HG03196 (cell line): Measurements from ENCODE around the gene INPP4B.

Experiments used
- ATAC-seq: cut with Tn5 transposase; IDR thresholded peaks from one replicate; pipeline ENCODE4 v1.9.1; 2021; ENCODE audit not compliant: unreplicated experiment

Gene INPP4B

DNA sequence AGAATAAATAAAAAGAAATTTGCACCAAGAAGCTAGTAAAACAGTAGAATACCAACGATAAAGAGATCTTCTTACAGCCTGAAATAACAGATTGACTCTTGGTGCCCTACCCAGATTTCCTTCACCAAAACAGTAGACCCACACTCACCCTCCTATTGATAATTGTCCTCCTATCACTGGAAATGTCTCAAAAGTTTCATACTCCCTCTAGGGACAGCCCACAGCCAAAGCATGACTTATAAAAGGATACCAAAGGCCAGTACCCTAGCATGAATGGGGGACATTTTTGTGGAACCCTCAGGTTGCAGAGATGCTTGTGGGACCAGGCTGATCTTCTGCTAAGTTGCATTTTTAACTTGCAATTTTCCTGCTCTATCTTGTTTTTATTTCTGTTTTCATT, 104.1 kb downstream of the INPP4B start:
- no peak for ATAC-seq

DNA sequence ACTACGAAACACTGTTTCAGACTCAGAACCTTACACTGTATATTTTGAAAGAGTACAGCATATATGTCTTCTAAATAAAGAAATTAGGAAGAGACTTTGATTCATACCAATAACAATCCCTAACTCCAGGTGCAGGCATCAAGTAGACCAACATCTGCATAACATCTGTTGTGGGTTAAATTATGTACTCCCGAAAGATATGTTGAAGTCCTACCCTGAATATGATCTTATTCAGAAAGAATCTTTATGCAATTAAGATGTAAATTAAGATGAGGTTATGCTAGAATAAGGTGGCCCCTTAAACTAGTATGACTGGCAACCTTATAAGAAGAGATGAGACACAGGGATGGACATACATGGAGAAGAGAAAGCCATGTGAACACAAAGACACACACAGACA, 117.9 kb downstream of the INPP4B start:
- no peak for ATAC-seq

GRCh38 chr4:142727149-142727548, 119.0 kb downstream of the INPP4B start:
- ATAC-seq, result no peak

GRCh38 chr4:142725886-142726285, 120.2 kb downstream of the INPP4B start:
- ATAC-seq, result no peak

- no peak for ATAC-seq
Measured at GRCh38 chr4:142721187-142721586, 124.9 kb downstream of the INPP4B start.

GRCh38 chr4:142719854-142720541, 126.1 kb downstream of the INPP4B start:
- no peak for ATAC-seq

- ATAC-seq, result no peak
Measured at GRCh38 chr4:142718981-142719380, 127.1 kb downstream of the INPP4B start.

GRCh38 chr4:142715727-142716126, 130.4 kb downstream of the INPP4B start:
- ATAC-seq, result no peak

DNA sequence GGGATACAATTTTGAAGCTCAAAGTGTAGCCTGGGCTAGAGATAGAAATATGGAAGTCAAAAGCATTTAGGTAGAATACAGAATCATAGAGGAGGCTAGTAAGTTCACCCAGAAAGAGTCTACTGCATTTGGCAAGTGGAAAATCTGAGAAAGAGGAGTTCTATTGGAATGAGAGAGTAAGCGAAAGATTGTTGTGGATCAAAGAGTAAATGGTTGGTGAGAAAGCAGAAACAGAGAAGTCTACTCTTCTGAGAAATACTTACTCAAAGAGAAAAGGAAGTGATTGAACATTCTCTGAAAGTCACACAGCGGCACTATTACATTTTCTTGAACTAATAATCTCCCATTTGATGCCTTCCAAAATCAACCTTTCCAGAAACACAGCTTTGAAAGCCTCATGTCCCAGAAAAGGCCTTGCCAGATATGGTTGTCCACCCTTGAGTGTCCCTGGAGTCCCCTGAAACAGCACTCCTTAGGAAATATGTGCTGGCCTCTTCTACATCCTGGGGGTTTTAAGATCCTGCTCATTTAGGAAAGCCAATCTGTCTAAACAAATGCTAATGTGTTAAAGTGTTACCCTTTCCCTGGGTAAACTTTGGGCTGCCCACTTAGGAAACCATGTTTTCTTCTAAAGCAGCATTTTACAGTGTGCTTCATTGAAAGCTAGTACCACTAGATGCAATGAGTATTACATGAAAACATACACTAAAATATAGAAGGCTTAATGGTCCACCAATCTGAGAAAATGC, 132.6 kb downstream of the INPP4B start:
- no peak for ATAC-seq

GRCh38 chr4:142708231-142708630, 137.9 kb downstream of the INPP4B start:
- no peak for ATAC-seq

DNA sequence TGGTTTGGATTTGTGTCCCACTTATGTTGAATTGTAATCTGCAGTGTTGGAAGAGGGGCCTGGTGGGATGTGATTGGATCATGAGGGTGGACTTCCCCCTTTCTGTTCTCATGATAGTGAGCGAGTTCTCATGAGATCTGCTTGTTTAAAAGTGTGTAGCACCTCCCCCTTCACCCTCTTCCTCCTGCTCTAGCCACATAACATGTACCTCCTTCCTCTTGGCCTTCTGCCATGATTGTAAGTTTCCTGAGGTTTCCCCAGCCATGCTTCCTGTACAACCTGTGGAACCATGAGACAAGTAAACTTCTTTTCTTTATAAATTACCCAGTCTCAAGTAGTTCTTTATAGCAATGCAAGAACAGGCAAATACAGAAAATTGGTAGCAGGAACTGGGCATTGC, 138.7 kb downstream of the INPP4B start:
- ATAC-seq, result no peak

DNA sequence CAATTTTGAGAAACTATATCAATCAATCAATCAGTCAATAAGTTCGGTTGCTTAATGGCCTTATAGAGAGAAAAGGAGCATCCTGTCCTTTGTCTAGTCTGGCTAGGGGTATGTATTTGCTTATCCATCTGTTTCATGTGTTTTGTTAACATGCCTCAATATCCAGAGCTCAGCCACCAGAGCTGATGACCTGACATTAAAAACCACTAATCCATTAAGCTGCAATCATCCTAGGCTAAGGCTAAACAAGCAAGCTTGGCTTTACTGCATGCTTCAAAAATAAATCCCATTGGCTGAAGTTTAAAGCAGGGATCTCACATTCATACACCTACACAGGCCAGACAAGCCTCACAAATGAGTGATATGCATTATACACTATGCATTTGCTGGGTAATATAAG, 139.7 kb downstream of the INPP4B start:
- no peak for ATAC-seq

GRCh38 chr4:142705820-142706219, 140.3 kb downstream of the INPP4B start:
- ATAC-seq, result no peak

- ATAC-seq, result no peak
Measured at GRCh38 chr4:142703694-142704309, 142.3 kb downstream of the INPP4B start.

DNA sequence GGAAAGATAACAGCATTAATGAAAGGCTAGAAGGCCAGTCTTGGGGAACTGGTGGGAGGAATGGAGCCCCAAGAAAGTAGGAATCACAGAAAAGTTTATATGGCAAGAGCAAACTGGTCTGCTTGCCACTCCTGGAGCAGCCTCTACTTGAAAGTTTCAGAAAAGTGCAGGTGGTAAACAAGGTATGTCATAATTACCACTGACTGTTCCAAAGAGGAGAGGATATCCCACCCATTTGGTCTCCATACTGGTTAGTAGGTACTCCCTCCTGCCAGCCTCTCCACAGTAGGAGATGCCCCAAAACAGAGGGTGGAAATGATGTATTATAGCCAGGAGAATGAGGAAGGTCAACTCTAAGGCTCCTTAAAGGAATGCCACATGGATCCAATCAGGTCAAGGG, 145.1 kb downstream of the INPP4B start:
- ATAC-seq, result no peak

DNA sequence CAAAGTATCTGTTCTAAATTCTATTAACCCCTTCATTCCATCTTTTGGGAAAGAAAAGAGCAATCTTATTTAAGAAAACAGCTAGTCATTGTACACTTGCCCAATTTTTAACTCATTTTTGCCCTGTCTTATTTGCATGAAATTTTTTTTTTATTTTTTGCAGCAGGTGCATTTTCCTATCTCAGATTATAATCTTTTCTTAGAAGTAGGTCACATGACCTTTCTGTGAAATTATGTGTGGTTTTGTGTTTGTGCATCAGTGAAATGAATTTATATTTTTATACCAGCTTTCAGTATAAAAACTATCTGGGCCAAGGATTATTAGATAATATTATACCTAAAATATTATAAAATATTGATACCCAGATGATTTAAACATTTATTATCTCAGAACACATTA, 145.6 kb downstream of the INPP4B start:
- no peak for ATAC-seq

- no peak for ATAC-seq
Measured at GRCh38 chr4:142698552-142698951, 147.5 kb downstream of the INPP4B start.

DNA sequence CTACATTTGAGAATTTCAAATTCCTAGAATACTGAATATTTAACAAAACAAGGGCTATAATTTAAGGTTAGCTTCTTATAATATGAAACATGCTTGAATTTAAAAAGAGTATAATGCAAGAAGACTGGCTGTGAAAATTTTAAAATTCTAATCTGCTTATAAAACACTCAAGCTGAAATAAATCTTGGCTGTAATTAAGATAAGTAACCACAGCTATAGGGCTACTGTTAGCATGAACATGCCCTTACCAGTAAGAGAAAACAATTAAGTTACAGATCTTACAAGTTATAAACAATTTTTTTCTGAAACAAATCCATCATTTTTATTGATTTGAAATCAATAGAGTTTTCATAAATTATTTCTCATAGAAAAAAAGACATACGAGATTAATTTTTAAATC, 148.2 kb downstream of the INPP4B start:
- no peak for ATAC-seq

GRCh38 chr4:142697320-142697719, 148.8 kb downstream of the INPP4B start:
- no peak for ATAC-seq

DNA sequence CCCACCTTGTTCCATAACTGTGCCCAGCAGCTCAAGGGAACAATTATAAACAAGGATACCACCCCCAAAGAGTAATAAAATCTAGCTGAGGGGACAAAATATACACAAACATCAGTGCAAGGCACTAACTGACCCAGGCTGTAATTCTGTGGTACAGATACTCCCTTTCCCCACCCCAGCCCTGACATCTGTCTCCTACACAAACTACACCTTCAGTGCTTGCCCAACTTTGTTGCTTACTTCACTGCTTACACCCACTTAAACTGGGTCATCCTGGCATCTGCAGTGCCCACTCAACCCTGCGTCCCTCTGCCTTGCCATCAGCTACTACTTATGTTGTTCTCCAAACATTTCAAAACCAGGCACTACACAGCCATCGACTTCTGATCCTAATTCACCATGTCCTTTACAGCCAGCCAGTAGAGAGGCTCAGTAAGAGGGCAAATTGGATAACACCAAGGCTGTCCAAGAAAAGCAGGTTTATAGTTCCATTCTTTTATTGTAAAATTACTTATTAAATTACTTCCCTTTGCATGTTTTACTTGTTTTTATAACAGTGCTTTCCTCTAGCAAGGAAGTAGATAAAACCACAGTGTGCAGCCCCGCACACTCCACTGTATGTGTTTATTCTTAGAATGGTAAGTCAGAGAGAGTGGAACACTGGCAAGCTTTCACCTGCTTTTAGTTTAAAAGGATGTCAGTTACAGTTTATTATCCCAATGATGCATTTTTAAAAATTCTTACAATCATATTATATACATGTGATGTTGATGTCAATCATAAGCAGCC, 149.6 kb downstream of the INPP4B start:
- no peak for ATAC-seq

DNA sequence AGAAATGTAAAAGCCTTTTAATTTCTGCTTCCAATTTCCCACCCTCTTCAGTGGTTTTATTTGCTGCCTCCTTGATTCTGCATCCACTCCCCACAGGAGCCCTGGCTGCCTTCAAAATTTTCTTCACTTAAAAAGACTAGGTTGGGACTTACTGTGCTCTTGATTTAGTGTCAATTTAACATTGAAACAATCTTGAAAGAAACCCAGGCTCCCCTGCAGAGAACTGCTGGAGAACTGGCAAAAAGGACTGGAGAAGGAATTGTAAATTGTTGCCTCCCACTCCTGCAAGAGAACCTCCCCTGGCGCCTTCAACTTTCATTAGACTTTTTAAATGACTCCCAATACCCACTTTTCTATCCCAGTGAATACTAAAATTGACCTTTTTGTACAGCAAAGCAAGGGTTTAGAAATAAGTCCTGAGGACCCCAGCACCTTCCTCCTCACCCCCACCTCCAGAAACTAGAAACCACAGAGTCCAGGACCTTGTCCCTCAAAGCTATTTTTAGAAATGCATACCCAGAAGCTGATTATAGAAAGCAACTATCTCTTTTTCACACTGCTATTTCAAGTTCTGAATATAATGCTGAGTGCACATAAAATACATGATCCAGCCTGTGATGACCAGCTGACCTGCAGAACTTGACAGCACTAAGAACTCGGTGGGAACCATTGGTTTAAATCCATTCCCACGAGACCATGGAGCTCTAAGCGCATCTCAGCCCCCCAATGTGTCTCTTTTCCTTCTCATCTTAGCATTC, 155.5 kb downstream of the INPP4B start:
- no peak for ATAC-seq
